ENCODE results near the gene DDX49.

DNA sequence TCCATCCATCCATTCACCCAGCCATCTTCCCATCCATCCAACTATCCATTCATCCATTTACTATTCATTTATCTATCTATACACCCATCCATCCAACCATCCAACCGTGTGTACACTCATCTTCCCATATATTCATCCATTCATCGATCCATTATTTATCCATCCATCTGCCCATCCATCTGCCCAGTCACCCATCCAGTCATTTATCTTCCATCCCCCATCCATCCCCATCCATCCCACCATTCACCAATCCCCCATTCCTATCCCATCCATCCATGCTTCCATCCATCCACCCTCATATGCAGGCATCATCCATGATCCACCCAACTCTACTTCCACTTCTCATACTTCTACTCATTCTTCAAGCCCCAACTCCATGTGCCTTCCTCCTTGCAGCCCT is 35.5 kb downstream of the DDX49 start:
- TF ChIP-seq, protein P1, sequence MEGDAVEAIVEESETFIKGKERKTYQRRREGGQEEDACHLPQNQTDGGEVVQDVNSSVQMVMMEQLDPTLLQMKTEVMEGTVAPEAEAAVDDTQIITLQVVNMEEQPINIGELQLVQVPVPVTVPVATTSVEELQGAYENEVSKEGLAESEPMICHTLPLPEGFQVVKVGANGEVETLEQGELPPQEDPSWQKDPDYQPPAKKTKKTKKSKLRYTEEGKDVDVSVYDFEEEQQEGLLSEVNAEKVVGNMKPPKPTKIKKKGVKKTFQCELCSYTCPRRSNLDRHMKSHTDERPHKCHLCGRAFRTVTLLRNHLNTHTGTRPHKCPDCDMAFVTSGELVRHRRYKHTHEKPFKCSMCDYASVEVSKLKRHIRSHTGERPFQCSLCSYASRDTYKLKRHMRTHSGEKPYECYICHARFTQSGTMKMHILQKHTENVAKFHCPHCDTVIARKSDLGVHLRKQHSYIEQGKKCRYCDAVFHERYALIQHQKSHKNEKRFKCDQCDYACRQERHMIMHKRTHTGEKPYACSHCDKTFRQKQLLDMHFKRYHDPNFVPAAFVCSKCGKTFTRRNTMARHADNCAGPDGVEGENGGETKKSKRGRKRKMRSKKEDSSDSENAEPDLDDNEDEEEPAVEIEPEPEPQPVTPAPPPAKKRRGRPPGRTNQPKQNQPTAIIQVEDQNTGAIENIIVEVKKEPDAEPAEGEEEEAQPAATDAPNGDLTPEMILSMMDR (IDR thresholded peaks at IDR 0.05): no peak
- TF ChIP-seq ZFX (IDR thresholded peaks at IDR 0.05; ENCODE audit: borderline replicate concordance): no peak
